ENCODE results near the gene PHF12. TPM values are rescaled to one million over a fixed set of nuclear protein-coding genes. Genes with fewer than 3 reads are reported as not detected.

PHF12 gene
- total and polyA plus RNA-seq, 10 of the 15 experiments (the other 5 are each of a cell fraction or from before 2014, with no cell fraction given), result 1.3 to 43.9 (median 19.2) TPM

- TF ChIP-seq E4F1 (IDR thresholded peaks at IDR 0.05; ENCODE audit: borderline replicate concordance, partially characterized antibody) (no peak), RB1 (IDR thresholded peaks at IDR 0.05; ENCODE audit: borderline replicate concordance) (peak; percentile 93; the same call in 1 of the 2 replicates), CREB1 (IDR thresholded peaks at IDR 0.05; ENCODE audit: low read depth) (peak; percentile 81; the same call in 1 of the 2 replicates), ZBTB11 (CRISPR knock-in tag; IDR thresholded peaks at IDR 0.05) (no peak), GATAD2B (conservative IDR thresholded peaks at IDR 0.05; ENCODE audit: low read depth) (peak; percentile 96), NBN (IDR thresholded peaks at IDR 0.05) (0 out of 2 replicates have a peak, but pooled peaks have one; percentile 41), ZNF207 (IDR thresholded peaks at IDR 0.05; ENCODE audit: borderline replicate concordance) (peak; percentile 92), SMARCA5 (IDR thresholded peaks at IDR 0.05) (peak; percentile 100), ESRRA (IDR thresholded peaks at IDR 0.05; ENCODE audit: low read length) (peak; percentile 79), ZBED1 (IDR thresholded peaks at IDR 0.05; ENCODE audit: borderline replicate concordance) (no peak; the same call in 1 of the 2 replicates), NFYB (IDR thresholded peaks at IDR 0.05; ENCODE audit: insufficient read depth, low read depth, low read length) (no peak), BACH1 (IDR thresholded peaks at IDR 0.05; ENCODE audit: borderline replicate concordance) (peak; percentile 85), IRF5 (IDR thresholded peaks at IDR 0.05; ENCODE audit: borderline replicate concordance) (no peak), RELA (IDR thresholded peaks at IDR 0.05; ENCODE audit: borderline replicate concordance, partially characterized antibody) (peak; percentile 65), CHD4 (IDR thresholded peaks at IDR 0.05) (no peak), NR2C1 (IDR thresholded peaks at IDR 0.05) (peak; percentile 56; the same call in 1 of the 2 replicates)
Measured at GRCh38 chr17:28902819-28903545, 48.3 kb downstream of the PHF12 start, which contains the start of gene DHRS13 (continued).

Data from GM12878 (cell line).